ENCODE data around the gene SNPH.

SNPH gene

GRCh38 chr20:1327827-1328679 is 62.0 kb downstream of the SNPH start:
- DNase-seq (ENCODE audit: low read depth, low spot score): no peak
- POLR2A ChIA-PET: no interaction called here
- CTCF ChIA-PET: interaction anchor here (0.8 to 2.5 kb wide), 8 partner anchors 17 to 140 kb away, joined by 3 to 21 read pairs (median 4); partner anchors contain the start of gene NSFL1C

GRCh38 chr20:1328680-1329330 is 62.7 kb downstream of the SNPH start, which contains the start of gene SDCBP2:
TSS of gene SDCBP2 (minus strand) at chr20:1329139. CDS start at chr20:1320416, 8,723 bp downstream.
- H3K4me3 ChIP-seq (ENCODE audit: low read depth, low read length): no peak within 1 kb of the TSS; the same call in 1 of the 2 replicates
- CTCF ChIA-PET: interaction anchor here (1.3 to 1.8 kb wide), 2 partner anchors 108 to 139 kb away, joined by 3 to 5 read pairs; no protein-coding TSS in a partner anchor
- TF ChIP-seq, protein P1, sequence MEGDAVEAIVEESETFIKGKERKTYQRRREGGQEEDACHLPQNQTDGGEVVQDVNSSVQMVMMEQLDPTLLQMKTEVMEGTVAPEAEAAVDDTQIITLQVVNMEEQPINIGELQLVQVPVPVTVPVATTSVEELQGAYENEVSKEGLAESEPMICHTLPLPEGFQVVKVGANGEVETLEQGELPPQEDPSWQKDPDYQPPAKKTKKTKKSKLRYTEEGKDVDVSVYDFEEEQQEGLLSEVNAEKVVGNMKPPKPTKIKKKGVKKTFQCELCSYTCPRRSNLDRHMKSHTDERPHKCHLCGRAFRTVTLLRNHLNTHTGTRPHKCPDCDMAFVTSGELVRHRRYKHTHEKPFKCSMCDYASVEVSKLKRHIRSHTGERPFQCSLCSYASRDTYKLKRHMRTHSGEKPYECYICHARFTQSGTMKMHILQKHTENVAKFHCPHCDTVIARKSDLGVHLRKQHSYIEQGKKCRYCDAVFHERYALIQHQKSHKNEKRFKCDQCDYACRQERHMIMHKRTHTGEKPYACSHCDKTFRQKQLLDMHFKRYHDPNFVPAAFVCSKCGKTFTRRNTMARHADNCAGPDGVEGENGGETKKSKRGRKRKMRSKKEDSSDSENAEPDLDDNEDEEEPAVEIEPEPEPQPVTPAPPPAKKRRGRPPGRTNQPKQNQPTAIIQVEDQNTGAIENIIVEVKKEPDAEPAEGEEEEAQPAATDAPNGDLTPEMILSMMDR (IDR thresholded peaks at IDR 0.05; ENCODE audit: insufficient read depth, low read length, missing control alignments): no peak
- no peak for DNase-seq (ENCODE audit: low read depth, low spot score)
- POLR2A ChIA-PET: no interaction called here

More at GRCh38 chr20:1327827-1328679, 62.0 kb downstream of the SNPH start:
- H3K4me3 ChIP-seq (ENCODE audit: low read depth, low read length): no peak overlapping the region; the same call in 1 of the 2 replicates
- TF ChIP-seq, protein P1 (IDR thresholded peaks at IDR 0.05; ENCODE audit: insufficient read depth, low read length, missing control alignments): no peak

DNA sequence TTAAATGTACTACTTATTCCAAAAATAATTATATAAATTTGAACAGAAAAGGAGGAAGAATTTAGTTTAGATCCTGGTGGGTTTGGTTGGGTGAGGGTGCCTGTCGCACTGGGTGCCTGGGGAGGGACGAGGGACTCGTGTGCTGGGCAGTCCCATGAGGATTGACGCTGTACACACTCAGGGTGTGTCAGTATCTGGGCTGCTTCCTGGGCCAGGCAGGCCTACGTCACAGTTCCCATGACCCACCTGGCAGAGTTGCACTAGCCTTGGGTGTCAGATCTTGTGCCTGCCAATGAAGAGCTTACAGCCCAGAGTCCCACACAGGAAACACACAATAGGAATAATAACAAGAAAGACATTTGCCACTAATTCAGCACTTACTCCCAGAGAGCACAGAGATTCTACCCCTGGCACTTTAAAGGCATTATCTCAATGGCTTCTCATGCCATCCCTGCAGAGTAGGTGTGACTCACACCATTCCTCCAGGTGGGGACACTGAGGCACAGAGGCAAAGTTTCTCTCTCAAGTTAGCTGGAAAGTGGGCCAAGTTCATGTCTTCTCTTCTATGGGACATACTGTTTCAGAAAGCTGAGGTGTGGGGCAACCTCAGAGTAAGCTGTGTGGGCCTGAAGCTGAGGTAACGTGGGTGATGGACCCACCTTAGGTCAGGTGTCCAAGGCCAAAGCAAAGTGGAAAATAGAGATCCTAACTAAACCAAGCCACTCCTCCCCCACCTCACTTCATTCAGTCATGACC is 64.2 kb downstream of the SNPH start:
- ChIA-PET POLR2A (no interaction called here), CTCF (interaction anchor here (1.2 kb wide), 1 partner anchor 17 kb away, joined by 4 read pairs; no protein-coding TSS in a partner anchor)
- H3K4me3 ChIP-seq (ENCODE audit: low read depth, low read length): no peak overlapping the region
- no peak for DNase-seq (ENCODE audit: low read depth, low spot score)
- TF ChIP-seq, protein P1 (IDR thresholded peaks at IDR 0.05; ENCODE audit: insufficient read depth, low read length, missing control alignments): no peak

DNA sequence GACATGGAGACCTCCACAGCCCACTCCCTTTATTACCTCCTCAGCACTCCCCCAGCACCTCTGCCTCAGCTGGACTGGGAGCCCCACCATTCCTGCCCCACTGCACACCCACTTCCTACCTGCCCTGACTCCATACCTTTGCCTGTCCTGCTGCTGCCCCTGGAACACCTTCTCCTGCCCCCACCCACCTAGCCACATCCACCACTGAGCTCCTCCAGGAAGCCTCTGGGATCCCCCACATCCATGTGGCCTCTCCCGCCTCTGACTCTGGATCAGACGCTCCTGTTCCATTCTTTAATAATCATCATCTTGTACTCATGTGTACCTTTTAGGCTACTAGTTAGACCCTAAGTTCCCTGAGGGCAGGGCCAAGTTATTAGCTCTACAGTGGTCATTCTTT is 65.0 kb downstream of the SNPH start:
- POLR2A ChIA-PET: no interaction called here
- no peak for DNase-seq (ENCODE audit: low read depth, low spot score)
- TF ChIP-seq, protein P1 (IDR thresholded peaks at IDR 0.05; ENCODE audit: insufficient read depth, low read length, missing control alignments): no peak
- CTCF ChIA-PET: interaction anchor here (1.2 kb wide), 1 partner anchor 18 kb away, joined by 4 read pairs; no protein-coding TSS in a partner anchor
- no peak overlapping the region for H3K4me3 ChIP-seq (ENCODE audit: low read depth, low read length)

- ChIA-PET POLR2A (no interaction called here), CTCF (interaction anchor here (1.2 to 1.9 kb wide), 3 partner anchors 18 to 171 kb away, joined by 4 to 6 read pairs (median 6); no protein-coding TSS in a partner anchor)
- TF ChIP-seq, protein P1 (IDR thresholded peaks at IDR 0.05; ENCODE audit: insufficient read depth, low read length, missing control alignments): no peak
- no peak overlapping the region for H3K4me3 ChIP-seq (ENCODE audit: low read depth, low read length)
- no peak for DNase-seq (ENCODE audit: low read depth, low spot score)
Observed at GRCh38 chr20:1331801-1332453, 65.8 kb downstream of the SNPH start.

Data from AG04449 (cell line).